Lower lobe of right lung (tissue), 2 donors: Measurements from ENCODE around the gene CRB1. TPM values are rescaled to one million over a fixed set of nuclear protein-coding genes. Genes with fewer than 3 reads are reported as not detected.
"Not testable (repeated sequence)": the region's sequence is repeated elsewhere in the genome, so short reads cannot be mapped to it uniquely, and the experiment has no call there.

ENCODE experiments used
- ATAC-seq, 2 donors: fragments of 200-7000 bp; cut with Tn5 transposase; one replicate each; pipeline ENCODE4 v1.9.1; 2020 to 2022; ENCODE audit warnings: mild to moderate bottlenecking in 2 of 2, moderate library complexity in 2 of 2
- DNase-seq: peaks from one replicate; pipeline ENCODE4 v3.0.0-alpha.2; 2020
- H3K27ac ChIP-seq: fragments of 200-600 bp; one replicate; pipeline ENCODE4 v1.8.0; 2022
- H3K27me3 ChIP-seq: fragments of 200-600 bp; one replicate; pipeline ENCODE4 v1.8.0; 2022; ENCODE audit warnings: low read depth
- H3K36me3 ChIP-seq: fragments of 200-600 bp; one replicate; pipeline ENCODE4 v1.8.0; 2022; ENCODE audit warnings: mild to moderate bottlenecking
- H3K4me1 ChIP-seq: fragments of 200-600 bp; one replicate; pipeline ENCODE4 v1.8.0; 2022
- H3K4me3 ChIP-seq: fragments of 200-600 bp; one replicate; pipeline ENCODE4 v1.8.0; 2022; ENCODE audit warnings: mild to moderate bottlenecking
- H3K9me3 ChIP-seq: fragments of 200-600 bp; one replicate; pipeline ENCODE4 v1.8.0; 2022
- intact Hi-C: fragments of 100-400 bp; cut with DNase I; formaldehyde crosslinking; loops from one replicate; pipeline ENCODE4 v1.11.0; 2022
- total RNA-seq: library from RNA; stranded (reverse); fragmentation: NEBNext Ultra II Directional; extraction: Animal tissue kit (Norgen Biotek cat#: 25700); gene quantifications from one replicate; pipeline ENCODE4 v1.2.1, GENCODE V29; 2021
- TF ChIP-seq, protein P1 (sequence below): fragments of 200-600 bp; IDR thresholded peaks from one replicate; pipeline ENCODE4 v1.8.0; 2022; ENCODE audit warnings: antibody characterized with exemption, mild to moderate bottlenecking
- donor health status: DM: no; HTN: yes; CAD: no; lungs with severe emphysema.

CRB1 gene
- total RNA-seq, 1 donor from 2014 or later: 0.77 TPM

DNA sequence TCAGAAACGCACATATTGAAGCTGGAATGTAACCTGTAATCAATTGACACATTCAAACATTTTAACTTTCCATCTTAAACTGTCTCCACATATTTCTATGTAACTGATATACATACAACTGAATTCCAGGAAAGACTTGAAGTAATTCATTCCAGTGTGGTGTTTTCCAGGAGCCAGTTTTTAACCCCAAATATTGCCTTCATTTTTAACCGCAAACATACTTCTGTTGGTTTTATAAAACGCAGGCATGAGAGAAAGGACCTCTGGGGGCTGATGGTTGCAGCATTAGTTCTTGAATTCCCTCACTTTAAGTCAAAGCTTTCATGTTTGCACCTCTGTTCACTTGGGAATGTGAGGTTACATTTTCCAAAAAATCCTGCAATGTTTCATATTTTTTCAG is 204.1 kb downstream of the CRB1 start:
- H3K9me3 ChIP-seq: no peaks in the 10 kb centered on the region
- H3K4me3 ChIP-seq: no peak overlapping the region
- no peaks in the 10 kb centered on the region for H3K4me1 ChIP-seq
- H3K27ac ChIP-seq: no peak overlapping the region
- TF ChIP-seq, protein P1, sequence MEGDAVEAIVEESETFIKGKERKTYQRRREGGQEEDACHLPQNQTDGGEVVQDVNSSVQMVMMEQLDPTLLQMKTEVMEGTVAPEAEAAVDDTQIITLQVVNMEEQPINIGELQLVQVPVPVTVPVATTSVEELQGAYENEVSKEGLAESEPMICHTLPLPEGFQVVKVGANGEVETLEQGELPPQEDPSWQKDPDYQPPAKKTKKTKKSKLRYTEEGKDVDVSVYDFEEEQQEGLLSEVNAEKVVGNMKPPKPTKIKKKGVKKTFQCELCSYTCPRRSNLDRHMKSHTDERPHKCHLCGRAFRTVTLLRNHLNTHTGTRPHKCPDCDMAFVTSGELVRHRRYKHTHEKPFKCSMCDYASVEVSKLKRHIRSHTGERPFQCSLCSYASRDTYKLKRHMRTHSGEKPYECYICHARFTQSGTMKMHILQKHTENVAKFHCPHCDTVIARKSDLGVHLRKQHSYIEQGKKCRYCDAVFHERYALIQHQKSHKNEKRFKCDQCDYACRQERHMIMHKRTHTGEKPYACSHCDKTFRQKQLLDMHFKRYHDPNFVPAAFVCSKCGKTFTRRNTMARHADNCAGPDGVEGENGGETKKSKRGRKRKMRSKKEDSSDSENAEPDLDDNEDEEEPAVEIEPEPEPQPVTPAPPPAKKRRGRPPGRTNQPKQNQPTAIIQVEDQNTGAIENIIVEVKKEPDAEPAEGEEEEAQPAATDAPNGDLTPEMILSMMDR: no peak
- no peaks in the 10 kb centered on the region for H3K36me3 ChIP-seq
- intact Hi-C loops: no loop called here
- no peaks in the 10 kb centered on the region for H3K27me3 ChIP-seq
- ATAC-seq (no peak), DNase-seq (no peak)

- Histone ChIP-seq H3K36me3 (no peaks in the 10 kb centered on the region), H3K9me3 (no peaks in the 10 kb centered on the region), H3K27me3 (no peaks in the 10 kb centered on the region), H3K4me1 (no peaks in the 10 kb centered on the region), H3K27ac (no peak overlapping the region), H3K4me3 (no peak overlapping the region)
- ATAC-seq: no peak
- no peak for DNase-seq
- intact Hi-C loops: no loop called here
- TF ChIP-seq, protein P1: no peak
These were observed 212.4 kb downstream of the CRB1 start for GRCh38 chr1:197480446-197480845.

DNA sequence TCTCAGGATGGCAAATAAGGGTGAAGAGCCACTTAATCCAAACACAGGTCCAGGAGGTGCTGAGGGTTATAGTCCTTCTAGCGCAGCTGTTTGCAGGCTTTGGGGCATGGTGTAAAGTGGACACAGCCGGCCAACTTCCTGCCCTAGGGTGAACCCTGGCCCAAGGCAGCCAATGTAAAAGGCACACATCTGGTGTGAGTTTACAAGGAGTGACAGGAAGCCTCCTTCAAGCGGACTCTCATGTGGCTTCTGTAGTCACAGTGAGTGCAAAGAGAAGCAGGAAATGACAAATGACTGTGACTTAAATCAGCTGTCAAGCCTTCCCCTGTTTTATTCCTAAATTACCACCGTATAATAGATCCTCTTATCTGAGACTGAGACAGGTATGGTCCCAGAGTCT is 213.0 kb downstream of the CRB1 start:
- H3K27ac ChIP-seq: no peak overlapping the region
- no peaks in the 10 kb centered on the region for H3K9me3 ChIP-seq
- TF ChIP-seq, protein P1: no peak
- no peaks in the 10 kb centered on the region for H3K36me3 ChIP-seq
- ATAC-seq (peak in 1 of 2 donors; percentile 39), DNase-seq (no peak)
- no peaks in the 10 kb centered on the region for H3K27me3 ChIP-seq
- H3K4me1 ChIP-seq: no peaks in the 10 kb centered on the region
- H3K4me3 ChIP-seq: no peak overlapping the region
- intact Hi-C loops: no loop called here

GRCh38 chr1:197485790-197486189 is 217.7 kb downstream of the CRB1 start:
- ATAC-seq: no peak
- H3K27ac ChIP-seq: no peak overlapping the region
- intact Hi-C loops: no loop called here

DNA sequence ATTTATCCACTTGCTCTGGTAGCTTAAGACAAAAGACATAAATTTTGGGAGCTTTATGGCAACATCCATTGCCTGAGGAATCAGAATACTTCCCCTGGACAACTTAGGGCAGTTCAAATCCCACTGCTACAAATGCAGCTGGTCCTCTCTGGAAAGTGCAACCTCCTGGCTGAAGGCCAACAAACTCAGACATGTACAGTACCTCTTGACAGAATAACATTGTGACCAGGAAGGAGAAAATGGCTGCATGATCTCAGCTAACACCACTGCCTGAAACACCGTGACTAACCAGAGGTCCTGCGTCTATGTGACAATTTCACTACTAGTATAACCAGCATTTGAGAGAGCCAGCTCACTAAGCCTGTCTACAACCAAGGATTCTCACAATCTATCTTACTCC is 218.9 kb downstream of the CRB1 start:
- H3K36me3 ChIP-seq: no peaks in the 10 kb centered on the region
- H3K27ac ChIP-seq: no peak overlapping the region
- TF ChIP-seq, protein P1: no peak
- no peaks in the 10 kb centered on the region for H3K9me3 ChIP-seq
- ATAC-seq (peak; percentile 14 to 38), DNase-seq (no peak)
- H3K27me3 ChIP-seq: no peaks in the 10 kb centered on the region
- H3K4me3 ChIP-seq: no peak overlapping the region
- no peaks in the 10 kb centered on the region for H3K4me1 ChIP-seq
- intact Hi-C loops: no loop called here

More at GRCh38 chr1:197485790-197486189, 217.7 kb downstream of the CRB1 start:
- Histone ChIP-seq H3K4me1 (no peaks in the 10 kb centered on the region), H3K4me3 (no peak overlapping the region), H3K27me3 (no peaks in the 10 kb centered on the region), H3K9me3 (no peaks in the 10 kb centered on the region), H3K36me3 (no peaks in the 10 kb centered on the region)
- TF ChIP-seq, protein P1: no peak
- no peak for DNase-seq

DNA sequence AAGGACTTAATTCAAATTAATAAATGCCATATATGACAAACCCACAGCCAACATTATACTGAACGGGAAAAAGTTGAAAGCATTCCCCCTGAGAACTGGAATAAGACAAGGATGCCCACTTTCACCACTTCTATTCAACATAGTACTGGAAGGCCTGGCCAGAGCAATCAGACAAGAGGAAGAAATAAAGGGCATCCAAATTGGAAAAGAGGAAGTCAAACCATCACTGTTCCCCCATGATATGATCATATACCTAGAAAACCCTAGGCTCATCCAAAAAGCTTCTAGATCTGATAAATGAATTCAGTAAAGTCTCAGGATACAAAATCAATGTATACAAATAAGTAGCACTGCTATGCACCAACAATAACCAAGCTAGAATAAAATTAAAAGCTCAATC is 223.5 kb downstream of the CRB1 start:
- intact Hi-C loops, ATAC-seq, DNase-seq: not testable (repeated sequence)

More for the DNA sequence above, 223.5 kb downstream of the CRB1 start:
- H3K36me3 ChIP-seq, H3K9me3 ChIP-seq, H3K4me1 ChIP-seq, H3K4me3 ChIP-seq, H3K27me3 ChIP-seq, H3K27ac ChIP-seq: not testable (repeated sequence)
